Retinal pigment epithelial cell (primary cell): ENCODE results near the gene XRCC6.
"Not testable (repeated sequence)": the region's sequence is repeated elsewhere in the genome, so short reads cannot be mapped to it uniquely, and the experiment has no call there.

Experiments used
- DNase-seq: peaks from one replicate; pipeline ENCODE4 v3.0.0-alpha.2; 2010; ENCODE audit warnings: low read depth
- H3K4me3 ChIP-seq: 2 replicates; pipeline ENCODE4 v1.5.1; 2011; ENCODE audit warnings: mild to moderate bottlenecking, low read length, control low read depth, moderate library complexity
- TF ChIP-seq, protein P1 (sequence below): conservative IDR thresholded peaks from 2 replicates; pipeline ENCODE4 v1.5.1; 2011; ENCODE audit warnings: low read depth, low read length, control low read depth, inconsistent platforms

The XRCC6 gene

DNA sequence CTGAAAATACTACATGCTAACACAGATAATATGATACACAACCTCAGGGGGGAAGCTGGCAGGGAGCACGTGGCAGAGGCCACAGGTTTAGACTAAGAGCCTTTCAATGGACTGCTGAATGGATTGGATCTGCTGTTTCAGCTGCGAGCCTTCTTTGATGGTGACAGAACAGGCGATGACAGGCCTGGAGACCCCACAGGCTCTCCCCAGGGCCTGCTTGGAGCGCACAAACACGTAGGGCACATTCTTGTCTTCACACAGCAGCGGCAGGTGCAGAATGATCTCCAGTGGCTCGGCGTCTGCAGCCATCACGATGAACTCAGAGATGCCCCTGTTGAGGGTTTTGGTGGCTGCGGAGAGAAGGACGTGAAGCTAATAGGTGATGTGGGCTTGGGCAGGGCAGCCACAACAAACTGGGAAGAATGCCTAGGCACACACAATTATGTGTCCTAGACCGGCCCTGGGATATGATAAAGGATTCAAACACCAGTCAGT lies 53.8 kb downstream of the XRCC6 start:
- H3K4me3 ChIP-seq: no peak overlapping the region
- no peak for DNase-seq
- TF ChIP-seq, protein P1, sequence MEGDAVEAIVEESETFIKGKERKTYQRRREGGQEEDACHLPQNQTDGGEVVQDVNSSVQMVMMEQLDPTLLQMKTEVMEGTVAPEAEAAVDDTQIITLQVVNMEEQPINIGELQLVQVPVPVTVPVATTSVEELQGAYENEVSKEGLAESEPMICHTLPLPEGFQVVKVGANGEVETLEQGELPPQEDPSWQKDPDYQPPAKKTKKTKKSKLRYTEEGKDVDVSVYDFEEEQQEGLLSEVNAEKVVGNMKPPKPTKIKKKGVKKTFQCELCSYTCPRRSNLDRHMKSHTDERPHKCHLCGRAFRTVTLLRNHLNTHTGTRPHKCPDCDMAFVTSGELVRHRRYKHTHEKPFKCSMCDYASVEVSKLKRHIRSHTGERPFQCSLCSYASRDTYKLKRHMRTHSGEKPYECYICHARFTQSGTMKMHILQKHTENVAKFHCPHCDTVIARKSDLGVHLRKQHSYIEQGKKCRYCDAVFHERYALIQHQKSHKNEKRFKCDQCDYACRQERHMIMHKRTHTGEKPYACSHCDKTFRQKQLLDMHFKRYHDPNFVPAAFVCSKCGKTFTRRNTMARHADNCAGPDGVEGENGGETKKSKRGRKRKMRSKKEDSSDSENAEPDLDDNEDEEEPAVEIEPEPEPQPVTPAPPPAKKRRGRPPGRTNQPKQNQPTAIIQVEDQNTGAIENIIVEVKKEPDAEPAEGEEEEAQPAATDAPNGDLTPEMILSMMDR: no peak

DNA sequence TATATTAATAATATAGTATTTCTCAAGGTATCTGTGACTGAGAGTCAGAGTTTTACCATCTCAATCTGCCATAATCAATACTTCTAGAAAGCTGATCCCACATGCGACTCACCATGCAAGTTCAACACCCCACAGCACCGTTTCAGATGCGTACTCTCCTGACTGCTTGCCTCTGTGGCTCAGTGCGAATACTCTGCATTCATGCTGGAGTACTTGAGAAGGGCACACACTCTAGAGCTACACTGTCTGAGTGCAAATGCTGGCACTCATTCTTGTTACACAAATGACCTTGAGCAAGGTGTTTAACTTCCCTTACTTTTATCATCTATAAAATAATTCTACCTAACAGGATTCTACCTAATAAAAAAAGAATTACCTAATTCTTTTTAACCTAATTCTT lies 55.0 kb downstream of the XRCC6 start:
- DNase-seq: no peak
- H3K4me3 ChIP-seq: no peak overlapping the region
- TF ChIP-seq, protein P1: no peak

DNA sequence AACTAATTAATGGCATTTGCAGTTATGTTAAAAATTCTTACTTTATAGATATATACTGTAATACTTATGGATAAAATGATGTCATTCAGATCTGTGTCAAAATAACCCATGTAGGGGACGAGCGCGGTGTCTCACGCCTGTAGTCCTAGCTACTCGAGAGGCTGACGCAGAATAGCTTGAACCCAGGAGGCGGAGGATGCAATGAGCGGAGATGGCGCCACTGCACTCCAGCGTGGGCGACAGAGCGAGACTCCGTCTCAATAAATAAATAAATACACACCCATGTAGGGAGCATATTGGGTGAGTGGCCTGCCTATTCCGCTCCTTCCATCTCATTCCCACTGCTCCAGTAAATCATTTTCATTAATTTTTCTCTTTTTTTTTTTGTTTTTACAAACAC lies 60.5 kb downstream of the XRCC6 start:
- DNase-seq: no peak
- TF ChIP-seq, protein P1: no peak
- H3K4me3 ChIP-seq: peak overlapping the region; percentile 85

DNA sequence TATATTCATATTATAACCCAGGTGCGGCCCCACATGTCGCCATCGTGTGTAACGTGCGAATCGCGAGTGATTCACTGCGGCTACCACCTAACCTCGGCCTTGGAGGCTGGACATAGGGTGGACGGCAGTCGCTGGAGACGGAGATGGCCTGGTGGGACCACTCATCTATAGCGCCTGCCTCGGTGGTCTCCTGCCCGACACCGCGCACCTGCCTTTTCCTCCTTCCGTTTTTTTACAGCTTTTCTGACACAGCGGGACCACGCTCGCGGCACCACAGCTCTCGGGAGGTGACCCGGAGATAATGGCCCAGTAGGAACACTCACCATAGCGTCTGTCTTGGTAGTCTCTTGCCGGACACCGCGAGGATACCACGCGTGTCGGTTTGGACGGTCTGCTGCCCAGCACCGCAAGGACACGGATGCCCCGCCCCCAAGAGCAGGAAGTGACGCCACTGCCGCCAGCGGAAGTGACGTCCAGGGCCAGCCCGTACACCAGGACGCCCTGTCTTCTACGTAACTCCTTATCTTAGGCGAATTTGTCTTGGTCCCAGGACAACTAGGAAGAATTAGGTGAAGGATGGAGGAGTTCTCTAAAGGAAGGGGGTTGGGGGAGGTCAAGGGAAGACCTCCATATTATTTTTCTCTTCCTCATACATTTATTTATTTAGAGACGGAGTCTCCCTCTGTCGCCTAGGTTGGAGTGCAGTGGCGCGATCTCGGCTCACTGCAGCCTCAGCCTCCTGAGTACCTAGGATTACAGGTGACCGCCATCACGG lies 61.1 kb downstream of the XRCC6 start:
- DNase-seq: no peak
- TF ChIP-seq, protein P1: no peak
- peak overlapping the region; percentile 85 for H3K4me3 ChIP-seq

DNA sequence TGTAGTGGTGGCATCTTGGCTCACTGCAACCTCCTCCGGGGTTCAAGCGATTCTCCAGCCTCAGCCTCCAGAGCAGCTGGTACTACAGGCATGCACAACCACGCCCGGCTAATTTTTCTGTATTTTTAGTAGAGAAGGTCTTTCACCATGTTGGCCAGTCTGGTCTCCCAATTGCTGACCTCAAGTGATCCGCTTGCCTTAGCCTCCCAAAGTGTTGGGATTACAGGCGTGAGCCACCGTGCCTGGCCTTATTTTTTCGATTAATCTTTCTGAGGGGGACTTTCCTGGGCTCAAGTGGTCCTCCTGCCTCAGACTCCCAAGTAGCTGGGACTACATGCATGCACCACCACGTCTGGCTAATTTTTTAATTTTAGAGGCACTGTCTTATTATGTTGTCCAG lies 62.0 kb downstream of the XRCC6 start:
- DNase-seq: no peak
- H3K4me3 ChIP-seq: peak overlapping the region; percentile 85
- TF ChIP-seq, protein P1: no peak

DNA sequence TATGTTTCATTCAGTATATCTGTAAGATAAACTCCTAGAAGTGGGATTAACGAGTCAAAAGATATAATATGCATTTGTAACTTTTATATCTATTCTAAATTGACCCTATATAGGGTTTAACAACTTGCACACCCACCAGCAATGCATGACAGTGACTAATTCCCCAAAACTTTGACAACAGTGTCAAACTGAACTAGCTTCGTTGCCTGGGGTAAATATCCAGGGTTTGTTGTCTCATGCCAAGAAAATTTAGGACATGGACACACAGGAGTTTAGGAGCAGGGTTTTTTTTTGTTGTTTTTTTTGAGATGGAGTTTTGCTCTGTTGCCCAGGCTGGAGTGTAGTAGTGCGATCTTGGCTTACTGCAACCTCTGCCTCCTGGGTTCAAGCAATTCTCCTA lies 62.5 kb downstream of the XRCC6 start:
- DNase-seq: no peak
- TF ChIP-seq, protein P1: no peak
- H3K4me3 ChIP-seq: no peak overlapping the region

DNA sequence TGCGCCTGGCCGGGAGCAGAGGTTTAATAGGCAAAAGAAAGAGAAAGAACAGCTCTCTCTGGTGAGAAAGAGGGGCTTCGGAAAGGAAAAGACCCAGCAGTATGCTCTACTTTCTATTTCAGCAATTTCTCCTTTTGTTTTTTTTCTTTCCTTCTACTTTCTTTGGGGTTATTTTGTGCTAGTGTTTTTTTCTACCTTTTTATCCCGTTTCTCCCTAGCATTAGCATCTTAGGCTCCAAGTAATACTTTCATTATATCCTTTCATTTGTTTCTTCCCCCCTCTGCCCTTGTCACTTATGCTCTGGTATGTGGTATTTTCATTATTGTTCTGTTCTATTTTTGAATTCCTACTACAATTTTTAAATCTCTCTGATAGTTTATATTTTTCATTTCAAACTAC lies 63.1 kb downstream of the XRCC6 start:
- H3K4me3 ChIP-seq: no peak overlapping the region
- TF ChIP-seq, protein P1: no peak
- no peak for DNase-seq

DNA sequence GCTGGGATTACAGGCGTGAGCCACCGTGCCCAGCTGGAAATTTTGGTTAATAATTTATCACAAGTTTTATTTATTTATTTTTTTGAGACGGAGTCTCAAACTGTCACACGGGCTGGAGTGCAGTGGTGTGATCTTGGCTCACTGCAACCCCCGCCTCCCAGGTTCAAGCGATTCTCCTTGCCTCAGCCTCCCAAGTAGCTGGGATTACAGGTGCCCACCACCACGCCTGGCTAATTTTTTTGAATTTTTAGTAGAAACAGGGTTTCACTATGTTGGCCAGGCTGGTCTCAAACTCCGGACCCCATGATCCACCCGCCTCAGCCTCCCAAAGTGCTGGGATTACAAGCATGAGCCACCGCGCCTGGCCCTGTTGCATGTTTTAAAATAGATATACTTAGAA lies 65.8 kb downstream of the XRCC6 start:
- not testable (repeated sequence) for DNase-seq, H3K4me3 ChIP-seq
